PC-9 (cell line): Measurements from ENCODE around the gene RALGPS1. TPM values are rescaled to one million over a fixed set of nuclear protein-coding genes. Genes with fewer than 3 reads are reported as not detected.

ENCODE experiments used
- BruUV-seq: library from RNA; stranded (reverse); fragments of 400-500 nt; replicated peaks from 2 replicates; lab custom pipeline; 2021; lab: Mats Ljungman, UMichigan
- CTCF ChIA-PET: fragments of 300-600 bp; sonication (Branson Sonifier 250); formaldehyde crosslinking; loops from one replicate; lab custom pipeline; 2022; ENCODE audit warnings: antibody characterized with exemption; lab: Charles Lee
- POLR2A ChIA-PET: fragments of 300-600 bp; sonication (Branson Sonifier 250); formaldehyde crosslinking; loops from one replicate; lab custom pipeline; 2022; ENCODE audit warnings: antibody characterized with exemption; ENCODE audit not compliant: unreplicated experiment; lab: Charles Lee
- DNase-seq, 2 experiments: peaks; one replicate each; pipeline versions ENCODE4 v3.0.0 to v3.0.0-alpha.2; 2015 to 2022; ENCODE audit warnings: mixed read lengths in 1 of 2
- H2AFZ ChIP-seq: fragments of 200-600 bp; sonication (generic); 2 replicates; pipeline ENCODE4 v1.8.1; 2017; ENCODE audit warnings: antibody characterized with exemption
- H3F3A ChIP-seq: fragments of 200-600 bp; sonication (generic); 2 replicates; pipeline ENCODE4 v1.8.1; 2017; ENCODE audit warnings: antibody characterized with exemption, mild to moderate bottlenecking, low read depth; ENCODE audit not compliant: insufficient read depth
- H3K27ac ChIP-seq: fragments of 200-600 bp; sonication (generic); 2 replicates; pipeline ENCODE4 v1.6.1; 2016; ENCODE audit warnings: mixed run types
- H3K27me3 ChIP-seq: fragments of 200-600 bp; sonication (generic); 2 replicates; pipeline ENCODE4 v1.6.1; 2016; ENCODE audit warnings: low read depth, mixed run types; ENCODE audit not compliant: insufficient read depth
- H3K36me3 ChIP-seq: fragments of 200-600 bp; sonication (generic); 2 replicates; pipeline ENCODE4 v1.6.1; 2016; ENCODE audit warnings: low read depth, mixed run types
- H3K4me1 ChIP-seq: fragments of 200-600 bp; sonication (generic); replicated peaks from 2 replicates; pipeline ENCODE4 v1.6.1; 2016; ENCODE audit warnings: mixed run types; ENCODE audit not compliant: insufficient read depth
- H3K4me2 ChIP-seq: fragments of 200-600 bp; sonication (generic); 2 replicates; pipeline ENCODE4 v1.6.1; 2017; ENCODE audit warnings: mixed run types
- H3K4me3 ChIP-seq: fragments of 200-600 bp; sonication (generic); 2 replicates; pipeline ENCODE4 v1.6.1; 2016; ENCODE audit warnings: mixed run types
- H3K79me2 ChIP-seq: fragments of 200-600 bp; sonication (generic); 2 replicates; pipeline ENCODE4 v1.6.1; 2017; ENCODE audit warnings: low read depth, mixed run types
- H3K9me2 ChIP-seq: fragments of 200-600 bp; sonication (generic); 2 replicates; pipeline ENCODE4 v1.8.1; 2017; ENCODE audit warnings: mild to moderate bottlenecking; ENCODE audit not compliant: insufficient read depth
- H3K9me3 ChIP-seq: fragments of 200-600 bp; sonication (generic); 2 replicates; pipeline ENCODE4 v1.8.1; 2016; ENCODE audit warnings: low read depth; ENCODE audit not compliant: insufficient read depth
- H4K20me1 ChIP-seq: fragments of 200-600 bp; sonication (generic); 2 replicates; pipeline ENCODE4 v1.8.1; 2017; ENCODE audit not compliant: insufficient read depth
- CTCF ChIP-seq: fragments of 200-600 bp; sonication (generic); conservative IDR thresholded peaks from 2 replicates; pipeline ENCODE4 v1.6.1; 2017; ENCODE audit warnings: mixed run types, antibody characterized with exemption, mild to moderate bottlenecking, moderate library complexity
- EZH2 ChIP-seq: fragments of 200-600 bp; sonication (generic); IDR thresholded peaks from 2 replicates; pipeline ENCODE4 v1.8.0; 2017; ENCODE audit warnings: antibody characterized with exemption, low read depth
- intact Hi-C: fragments of 100-400 bp; cut with micrococcal nuclease; formaldehyde crosslinking; loops from one replicate; pipeline ENCODE4 v1.10.0; 2022; ENCODE audit not compliant: unreplicated experiment
- total RNA-seq: library from RNA; stranded (reverse); gene quantifications from 2 replicates; pipeline ENCODE4 v1.2.3, GENCODE V29; 2021

RALGPS1 gene
- total RNA-seq, 1 experiment from 2014 or later = 23.3 TPM

DNA sequence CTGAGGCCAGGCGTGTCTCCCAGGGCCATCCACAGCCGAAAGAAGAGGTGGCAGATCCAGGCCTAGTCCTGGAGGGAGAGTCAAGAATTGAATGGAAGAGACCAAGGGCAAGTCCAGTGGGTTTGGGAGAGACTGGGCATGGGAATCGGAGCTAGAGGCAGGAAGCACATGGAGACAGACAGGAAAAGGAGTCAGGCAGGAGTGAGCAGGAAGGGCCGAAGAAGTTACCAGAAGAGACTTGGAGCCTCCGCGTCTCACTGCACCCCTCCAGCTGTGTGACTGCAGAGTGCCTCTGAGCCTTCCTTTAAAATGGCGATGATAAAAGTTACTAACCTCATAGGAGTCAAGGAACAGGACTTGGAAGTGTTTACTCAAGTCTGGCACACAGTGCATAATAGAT lies 272.2 kb downstream of the RALGPS1 start:
- Histone ChIP-seq H3K9me2 (no peaks in the 10 kb centered on the region), H4K20me1 (no peaks in the 10 kb centered on the region), H3K9me3 (peaks cover 4% of the 10 kb centered on the region; the same call in 1 of the 2 replicates), H3K4me2 (peak overlapping the region; percentile 49), H3K4me1 (peaks cover 41% of the 10 kb centered on the region), H3K36me3 (no peaks in the 10 kb centered on the region), H3K79me2 (no peaks in the 10 kb centered on the region), H3F3A (peaks cover 17% of the 10 kb centered on the region; the same call in 1 of the 2 replicates), H3K27me3 (no peaks in the 10 kb centered on the region), H2AFZ (no peak overlapping the region), H3K4me3 (no peak overlapping the region), H3K27ac (peak overlapping the region; percentile 82)
- no peak for DNase-seq
- intact Hi-C loops = loop anchor here (1.0 to 5.0 kb wide), 5 partner anchors 20 to 202 kb away; no protein-coding TSS in a partner anchor
- ChIA-PET POLR2A (no interaction called here), CTCF (interaction anchor here (1.0 kb wide), 1 partner anchor 8 kb away, joined by 3 read pairs; no protein-coding TSS in a partner anchor)
- no peak for TF ChIP-seq EZH2
- TF ChIP-seq CTCF = no peak
- no TSS peak for BruUV-seq

- Histone ChIP-seq H3K27me3 (no peaks in the 10 kb centered on the region), H3K4me3 (no peak overlapping the region), H3F3A (peaks cover 17% of the 10 kb centered on the region; the same call in 1 of the 2 replicates), H2AFZ (no peak overlapping the region), H3K4me2 (peak overlapping the region; percentile 49), H3K4me1 (peaks cover 41% of the 10 kb centered on the region), H4K20me1 (no peaks in the 10 kb centered on the region), H3K9me3 (peaks cover 4% of the 10 kb centered on the region; the same call in 1 of the 2 replicates), H3K79me2 (no peaks in the 10 kb centered on the region), H3K36me3 (no peaks in the 10 kb centered on the region), H3K9me2 (no peaks in the 10 kb centered on the region), H3K27ac (peak overlapping the region; percentile 82)
- TF ChIP-seq EZH2 (no peak), CTCF (no peak)
- CTCF ChIA-PET = interaction anchor here (0.6 to 1.0 kb wide), 2 partner anchors 9 to 179 kb away, joined by 3 to 4 read pairs; no protein-coding TSS in a partner anchor
- BruUV-seq = no TSS peak
- intact Hi-C loops = loop anchor here (1.0 to 5.0 kb wide), 5 partner anchors 20 to 202 kb away; no protein-coding TSS in a partner anchor
- POLR2A ChIA-PET = interaction anchor here (0.6 kb wide), 1 partner anchor 17 kb away, joined by 3 read pairs; no protein-coding TSS in a partner anchor
- DNase-seq = peak; percentile 89 to 98
Observed at GRCh38 chr9:127187231-127187956, 272.8 kb downstream of the RALGPS1 start.

DNA sequence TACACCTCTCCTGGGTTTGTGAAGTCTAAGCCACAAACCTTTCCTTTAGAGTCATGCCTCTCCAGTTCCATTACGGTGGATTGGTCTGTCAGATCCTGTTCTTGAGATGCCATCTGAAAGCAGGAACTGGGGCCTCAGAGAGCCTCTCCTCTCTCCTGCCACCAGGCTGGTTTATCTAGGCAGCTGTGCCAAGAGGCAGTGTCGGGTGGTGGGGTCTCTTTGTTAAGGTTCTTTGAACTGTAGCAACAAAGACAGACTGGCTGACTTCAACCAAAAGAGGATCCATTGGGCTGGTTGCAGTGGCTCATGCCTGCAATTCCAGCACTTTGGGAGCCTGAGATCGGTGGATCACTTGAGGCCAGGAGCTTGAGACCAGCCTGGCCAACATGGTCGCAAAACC lies 273.8 kb downstream of the RALGPS1 start:
- Histone ChIP-seq H3K4me1 (peaks cover 41% of the 10 kb centered on the region), H3K79me2 (no peaks in the 10 kb centered on the region), H4K20me1 (no peaks in the 10 kb centered on the region), H3K36me3 (no peaks in the 10 kb centered on the region), H3F3A (peaks cover 17% of the 10 kb centered on the region; the same call in 1 of the 2 replicates), H3K9me2 (no peaks in the 10 kb centered on the region), H3K4me2 (peak overlapping the region; percentile 49), H3K9me3 (no peaks in the 10 kb centered on the region), H3K27ac (peak overlapping the region; percentile 82), H3K4me3 (no peak overlapping the region), H2AFZ (no peak overlapping the region), H3K27me3 (no peaks in the 10 kb centered on the region)
- POLR2A ChIA-PET = no interaction called here
- TF ChIP-seq CTCF (no peak), EZH2 (no peak)
- intact Hi-C loops = loop anchor here (5.0 kb wide), 1 partner anchor 76 kb away; no protein-coding TSS in a partner anchor
- CTCF ChIA-PET = interaction anchor here (0.7 kb wide), 1 partner anchor 114 kb away, joined by 4 read pairs; no protein-coding TSS in a partner anchor
- BruUV-seq = no TSS peak
- no peak for DNase-seq
